Mesothelial cell of epicardium (in vitro differentiated cells): Measurements from ENCODE around the gene HCN3. TPM values are rescaled to one million over a fixed set of nuclear protein-coding genes. Genes with fewer than 3 reads are reported as not detected.
A peak's percentile ranks its signal among the peaks of the same experiment; 100 is the strongest.
"Not testable (repeated sequence)": the region's sequence is repeated elsewhere in the genome, so short reads cannot be mapped to it uniquely, and the experiment has no call there.

Experiments used
- DNase-seq, 2 experiments: peaks; one replicate each; pipeline ENCODE4 v3.0.0; 2021; ENCODE audit warnings: low spot score in 2 of 2; ENCODE audit not compliant: unreplicated experiment in 2 of 2
- H3K27ac Mint-ChIP-seq: 2 replicates; pipeline ENCODE4 v1.8.0; 2021; ENCODE audit warnings: mixed read lengths
- H3K27me3 Mint-ChIP-seq: 2 replicates; pipeline ENCODE4 v1.8.0; 2021; ENCODE audit warnings: low read depth, mixed read lengths
- H3K36me3 Mint-ChIP-seq: 2 replicates; pipeline ENCODE4 v1.8.0; 2021; ENCODE audit warnings: mixed read lengths
- H3K4me1 Mint-ChIP-seq: 2 replicates; pipeline ENCODE4 v1.8.0; 2021; ENCODE audit warnings: mixed read lengths
- H3K4me3 Mint-ChIP-seq: 2 replicates; pipeline ENCODE4 v1.8.0; 2021; ENCODE audit warnings: mild to moderate bottlenecking, moderate library complexity, mixed read lengths
- H3K9me3 Mint-ChIP-seq: 2 replicates; pipeline ENCODE4 v1.8.0; 2021; ENCODE audit warnings: mixed read lengths
- total RNA-seq: library from RNA; stranded (reverse); gene quantifications from 3 replicates; pipeline ENCODE4 v1.2.1, GENCODE V29; 2021
- TF ChIP-seq, protein P1 (sequence below): fragments of 200-600 bp; sonication (generic); IDR thresholded peaks from one replicate; pipeline ENCODE4 v1.5.0; 2021; ENCODE audit warnings: antibody characterized with exemption; ENCODE audit not compliant: unreplicated experiment

Gene HCN3
- total RNA-seq, 1 donor from 2014 or later: 13.1 TPM

DNA sequence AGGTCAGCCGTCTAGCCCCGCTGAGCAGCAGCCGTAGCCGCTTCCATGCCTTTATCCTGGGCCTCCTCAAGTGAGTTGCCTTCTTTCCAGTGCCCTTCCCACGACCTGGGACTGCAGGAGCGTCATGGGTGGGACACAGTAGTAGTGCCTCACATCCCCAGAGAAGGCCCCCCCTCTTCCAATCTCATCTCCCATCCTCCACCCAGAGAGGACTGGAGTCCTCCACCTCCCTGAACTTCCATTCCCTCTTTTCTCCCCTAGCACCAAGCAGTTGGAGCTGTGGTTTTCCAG is 48.3 kb downstream of the HCN3 start:
- H3K4me3 Mint-ChIP-seq: peak overlapping the region; percentile 89
- no peak for DNase-seq
- TF ChIP-seq, protein P1, sequence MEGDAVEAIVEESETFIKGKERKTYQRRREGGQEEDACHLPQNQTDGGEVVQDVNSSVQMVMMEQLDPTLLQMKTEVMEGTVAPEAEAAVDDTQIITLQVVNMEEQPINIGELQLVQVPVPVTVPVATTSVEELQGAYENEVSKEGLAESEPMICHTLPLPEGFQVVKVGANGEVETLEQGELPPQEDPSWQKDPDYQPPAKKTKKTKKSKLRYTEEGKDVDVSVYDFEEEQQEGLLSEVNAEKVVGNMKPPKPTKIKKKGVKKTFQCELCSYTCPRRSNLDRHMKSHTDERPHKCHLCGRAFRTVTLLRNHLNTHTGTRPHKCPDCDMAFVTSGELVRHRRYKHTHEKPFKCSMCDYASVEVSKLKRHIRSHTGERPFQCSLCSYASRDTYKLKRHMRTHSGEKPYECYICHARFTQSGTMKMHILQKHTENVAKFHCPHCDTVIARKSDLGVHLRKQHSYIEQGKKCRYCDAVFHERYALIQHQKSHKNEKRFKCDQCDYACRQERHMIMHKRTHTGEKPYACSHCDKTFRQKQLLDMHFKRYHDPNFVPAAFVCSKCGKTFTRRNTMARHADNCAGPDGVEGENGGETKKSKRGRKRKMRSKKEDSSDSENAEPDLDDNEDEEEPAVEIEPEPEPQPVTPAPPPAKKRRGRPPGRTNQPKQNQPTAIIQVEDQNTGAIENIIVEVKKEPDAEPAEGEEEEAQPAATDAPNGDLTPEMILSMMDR: no peak
- no peaks in the 10 kb centered on the region for H3K27me3 Mint-ChIP-seq
- H3K27ac Mint-ChIP-seq: peak overlapping the region; percentile 75
- peaks cover 31% of the 10 kb centered on the region for H3K4me1 Mint-ChIP-seq
- peaks cover 11% of the 10 kb centered on the region for H3K36me3 Mint-ChIP-seq
- no peaks in the 10 kb centered on the region for H3K9me3 Mint-ChIP-seq

GRCh38 chr1:155326020-155326526 is 48.8 kb downstream of the HCN3 start:
- Mint-ChIP-seq H3K9me3 (no peaks in the 10 kb centered on the region), H3K27me3 (no peaks in the 10 kb centered on the region), H3K4me1 (peaks cover 28% of the 10 kb centered on the region), H3K27ac (peak overlapping the region; percentile 75), H3K36me3 (peaks cover 16% of the 10 kb centered on the region), H3K4me3 (peak overlapping the region; percentile 89)
- DNase-seq: no peak
- TF ChIP-seq, protein P1: no peak

- TF ChIP-seq, protein P1: no peak
- Mint-ChIP-seq H3K27ac (no peak overlapping the region), H3K4me3 (peak overlapping the region; percentile 30), H3K36me3 (peaks cover 20% of the 10 kb centered on the region), H3K27me3 (no peaks in the 10 kb centered on the region), H3K9me3 (no peaks in the 10 kb centered on the region), H3K4me1 (peaks cover 24% of the 10 kb centered on the region)
- no peak for DNase-seq
Measured at GRCh38 chr1:155326631-155327037, 49.4 kb downstream of the HCN3 start.

DNA sequence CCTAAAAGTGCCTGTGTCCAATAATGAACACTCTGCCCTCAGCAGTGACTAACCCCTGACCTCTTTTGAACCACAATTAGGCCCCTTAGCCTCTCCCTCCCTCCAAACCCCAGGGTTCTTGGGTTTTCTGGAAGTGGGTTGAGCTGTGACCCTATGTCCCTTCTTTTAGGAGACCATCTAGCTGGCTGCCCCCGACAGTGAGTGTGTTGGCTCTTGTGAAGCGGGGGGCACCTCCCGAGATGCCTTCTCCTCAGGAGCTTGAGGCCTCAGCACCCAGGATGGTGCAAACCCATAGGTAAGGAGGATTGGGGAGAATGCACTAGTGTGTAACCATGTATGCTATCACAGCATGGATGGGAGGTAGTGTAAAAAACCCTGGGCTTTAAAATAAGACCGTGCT is 50.7 kb downstream of the HCN3 start:
- no peak for DNase-seq
- Mint-ChIP-seq H3K27ac (peak overlapping the region; percentile 53), H3K27me3 (no peaks in the 10 kb centered on the region), H3K36me3 (peaks cover 20% of the 10 kb centered on the region), H3K4me3 (no peak overlapping the region), H3K4me1 (peaks cover 15% of the 10 kb centered on the region), H3K9me3 (no peaks in the 10 kb centered on the region)
- TF ChIP-seq, protein P1: no peak

GRCh38 chr1:155328856-155329255 is 51.6 kb downstream of the HCN3 start:
- not testable (repeated sequence) for H3K27ac Mint-ChIP-seq, H3K27me3 Mint-ChIP-seq, H3K4me3 Mint-ChIP-seq, H3K9me3 Mint-ChIP-seq, DNase-seq
- peaks cover 25% of the 10 kb centered on the region for H3K36me3 Mint-ChIP-seq
- peaks cover 15% of the 10 kb centered on the region for H3K4me1 Mint-ChIP-seq

- no peaks in the 10 kb centered on the region for H3K9me3 Mint-ChIP-seq
- peaks cover 15% of the 10 kb centered on the region for H3K4me1 Mint-ChIP-seq
- DNase-seq: no peak
- no peaks in the 10 kb centered on the region for H3K27me3 Mint-ChIP-seq
- peaks cover 31% of the 10 kb centered on the region for H3K36me3 Mint-ChIP-seq
- TF ChIP-seq, protein P1: no peak
- H3K27ac Mint-ChIP-seq: peak overlapping the region; percentile 54
- no peak overlapping the region for H3K4me3 Mint-ChIP-seq
Measured at GRCh38 chr1:155329980-155330598, 52.8 kb downstream of the HCN3 start.
